ENCODE data around the gene DVL1. TPM values are rescaled to one million over a fixed set of nuclear protein-coding genes. Genes with fewer than 3 reads are reported as not detected.

The DVL1 gene
- total and polyA plus RNA-seq, 4 donors, result 39.2 to 79.1 (median 62.8) TPM

GRCh38 chr1:1325288-1326074 is 23.7 kb downstream of the DVL1 start:
- Histone ChIP-seq H3K27ac (ENCODE audit: low read depth in 1 of 2, low read length in 1 of 2) (peak overlapping the region; percentile 76 to 85), H3K27me3 (ENCODE audit: control insufficient read depth in 3 of 3, insufficient read depth in 3 of 3, low read length in 2 of 3) (no peaks in the 10 kb centered on the region), H3K4me3 (peak overlapping the region; percentile 60), H3K9ac (ENCODE audit: insufficient read depth in 1 of 2, low read length in 2 of 2) (peak overlapping the region; percentile 45 to 81), H3K4me1 (ENCODE audit: control insufficient read depth in 5 of 5, insufficient read depth in 5 of 5, low read length in 5 of 5) (peaks cover 0 to 23% (median 8%) of the 10 kb centered on the region in 5 donors), H3K36me3 (ENCODE audit: control insufficient read depth in 4 of 4, insufficient read depth in 4 of 4, low read length in 4 of 4) (peaks cover 0 to 29% (median 2%) of the 10 kb centered on the region in 4 donors), H3K9me3 (ENCODE audit: control insufficient read depth in 4 of 4, insufficient read depth in 3 of 4, low read length in 3 of 4) (no peaks in the 10 kb centered on the region)
- no peak for TF ChIP-seq CTCF (IDR thresholded peaks at IDR 0.05; ENCODE audit: control extremely low read depth, extremely low read depth)
- no peak for ATAC-seq (ENCODE audit: insufficient read depth, low FRiP score)
- no peak for DNase-seq
- WGBS, 2 donors, result 38 to 66% methylated on average over 16 of the region's 16 CpGs

GRCh38 chr1:1324524-1325287 is 24.5 kb downstream of the DVL1 start, which contains the start of the genes CPTP and INTS11:
CPTP (plus strand) TSS chr1:1324802; CDS start chr1:1326911, 2,109 bp downstream.
INTS11 (minus strand) TSS chr1:1324660; CDS start chr1:1324608, 52 bp downstream.
- peaks cover 0 to 23% (median 8%) of the 10 kb centered on the region in 5 donors for H3K4me1 ChIP-seq (ENCODE audit: control insufficient read depth in 5 of 5, insufficient read depth in 5 of 5, low read length in 5 of 5)
- H3K27me3 ChIP-seq (ENCODE audit: control insufficient read depth in 3 of 3, insufficient read depth in 3 of 3, low read length in 2 of 3), result no peaks in the 10 kb centered on the region
- H3K4me3 ChIP-seq, result peak within 1 kb of the TSS; percentile 90
- no peaks in the 10 kb centered on the region for H3K9me3 ChIP-seq (ENCODE audit: control insufficient read depth in 4 of 4, insufficient read depth in 3 of 4, low read length in 3 of 4)
- 0 to 2% methylated on average over 48 to 84 of the region's 84 CpGs for WGBS, 2 donors
- peaks cover 0 to 33% (median 4%) of the 10 kb centered on the region in 4 donors for H3K36me3 ChIP-seq (ENCODE audit: control insufficient read depth in 4 of 4, insufficient read depth in 4 of 4, low read length in 4 of 4)
- peak within 1 kb of the TSS; percentile 77 to 85 for H3K27ac ChIP-seq (ENCODE audit: low read depth in 1 of 2, low read length in 1 of 2)
- TF ChIP-seq CTCF (IDR thresholded peaks at IDR 0.05; ENCODE audit: control extremely low read depth, extremely low read depth), result no peak
- H3K9ac ChIP-seq (ENCODE audit: insufficient read depth in 1 of 2, low read length in 2 of 2), result peak within 1 kb of the TSS; percentile 45 to 81
- DNase-seq, result peak; percentile 91 to 95 (median 94)
- peak; percentile 91 for ATAC-seq (ENCODE audit: insufficient read depth, low FRiP score)

- ATAC-seq (ENCODE audit: insufficient read depth, low FRiP score), result no peak
These were observed 25.1 kb downstream of the DVL1 start for GRCh38 chr1:1324084-1324523.

More at GRCh38 chr1:1324084-1324523, 25.1 kb downstream of the DVL1 start:
- 1% methylated on average over 34 to 41 of the region's 41 CpGs for WGBS, 2 donors
- Histone ChIP-seq H3K27me3 (ENCODE audit: control insufficient read depth in 3 of 3, insufficient read depth in 3 of 3, low read length in 2 of 3) (no peaks in the 10 kb centered on the region), H3K9me3 (ENCODE audit: control insufficient read depth in 4 of 4, insufficient read depth in 3 of 4, low read length in 3 of 4) (no peaks in the 10 kb centered on the region), H3K36me3 (ENCODE audit: control insufficient read depth in 4 of 4, insufficient read depth in 4 of 4, low read length in 4 of 4) (peaks cover 0 to 37% (median 5%) of the 10 kb centered on the region in 4 donors), H3K27ac (ENCODE audit: low read depth in 1 of 2, low read length in 1 of 2) (peak overlapping the region; percentile 77 to 83), H3K9ac (ENCODE audit: insufficient read depth in 1 of 2, low read length in 2 of 2) (no peak overlapping the region), H3K4me3 (peak overlapping the region; percentile 90), H3K4me1 (ENCODE audit: control insufficient read depth in 5 of 5, insufficient read depth in 5 of 5, low read length in 5 of 5) (peaks cover 0 to 23% (median 8%) of the 10 kb centered on the region in 5 donors)
- DNase-seq, result no peak
- TF ChIP-seq CTCF (IDR thresholded peaks at IDR 0.05; ENCODE audit: control extremely low read depth, extremely low read depth), result no peak

All from lung (tissue), 12 donors.